Brain microvascular endothelial cell (primary cell): ENCODE measurements around the gene TXN2.

Source experiments
- DNase-seq: peaks from one replicate; pipeline ENCODE4 v3.0.0-alpha.2; 2020
- H3K27ac ChIP-seq: fragments of 250-450 bp; sonication (Bioruptor Pico); 2 replicates; pipeline ENCODE4 v1.5.1; 2020; ENCODE audit warnings: mild to moderate bottlenecking, moderate library complexity
- H3K27me3 ChIP-seq: fragments of 250-450 bp; sonication (Bioruptor Pico); replicated peaks from 2 replicates; pipeline ENCODE4 v1.5.1; 2020; ENCODE audit warnings: mild to moderate bottlenecking
- H3K36me3 ChIP-seq: fragments of 250-450 bp; sonication (Bioruptor Pico); replicated peaks from 2 replicates; pipeline ENCODE4 v1.5.1; 2020; ENCODE audit warnings: mild to moderate bottlenecking
- H3K4me3 ChIP-seq: 2 replicates; pipeline ENCODE4 v1.5.1; 2011; ENCODE audit warnings: low read depth, mild to moderate bottlenecking, control low read depth, low read length, moderate library complexity
- in situ Hi-C: cut with HindIII; loops from 2 replicates; pipeline ENCODE4 v1.10.0; 2017; ENCODE audit warnings: low sequenced_read_pairs, low pct_ligation_motif_present
- TF ChIP-seq, protein P1 (sequence below): IDR thresholded peaks from 2 replicates; pipeline ENCODE4 v1.5.1; 2011; ENCODE audit warnings: low read depth, mild to moderate bottlenecking, moderate library complexity, low read length, control low read depth, inconsistent platforms; ENCODE audit errors: missing control alignments

Gene TXN2

GRCh38 chr22:36440429-36441002 lies 40.9 kb downstream of the TXN2 start:
- no peak overlapping the region for H3K4me3 ChIP-seq
- H3K36me3 ChIP-seq = no peaks in the 10 kb centered on the region
- peak overlapping the region; percentile 95 for H3K27ac ChIP-seq
- in situ Hi-C loops = no loop called here
- TF ChIP-seq, protein P1, sequence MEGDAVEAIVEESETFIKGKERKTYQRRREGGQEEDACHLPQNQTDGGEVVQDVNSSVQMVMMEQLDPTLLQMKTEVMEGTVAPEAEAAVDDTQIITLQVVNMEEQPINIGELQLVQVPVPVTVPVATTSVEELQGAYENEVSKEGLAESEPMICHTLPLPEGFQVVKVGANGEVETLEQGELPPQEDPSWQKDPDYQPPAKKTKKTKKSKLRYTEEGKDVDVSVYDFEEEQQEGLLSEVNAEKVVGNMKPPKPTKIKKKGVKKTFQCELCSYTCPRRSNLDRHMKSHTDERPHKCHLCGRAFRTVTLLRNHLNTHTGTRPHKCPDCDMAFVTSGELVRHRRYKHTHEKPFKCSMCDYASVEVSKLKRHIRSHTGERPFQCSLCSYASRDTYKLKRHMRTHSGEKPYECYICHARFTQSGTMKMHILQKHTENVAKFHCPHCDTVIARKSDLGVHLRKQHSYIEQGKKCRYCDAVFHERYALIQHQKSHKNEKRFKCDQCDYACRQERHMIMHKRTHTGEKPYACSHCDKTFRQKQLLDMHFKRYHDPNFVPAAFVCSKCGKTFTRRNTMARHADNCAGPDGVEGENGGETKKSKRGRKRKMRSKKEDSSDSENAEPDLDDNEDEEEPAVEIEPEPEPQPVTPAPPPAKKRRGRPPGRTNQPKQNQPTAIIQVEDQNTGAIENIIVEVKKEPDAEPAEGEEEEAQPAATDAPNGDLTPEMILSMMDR = no peak
- no peaks in the 10 kb centered on the region for H3K27me3 ChIP-seq
- DNase-seq = no peak

- in situ Hi-C loops = no loop called here
- DNase-seq = peak; percentile 92
These were observed 41.8 kb downstream of the TXN2 start for GRCh38 chr22:36439481-36440271.

GRCh38 chr22:36435516-36436415 lies 45.7 kb downstream of the TXN2 start:
- Histone ChIP-seq H3K27ac (no peak overlapping the region), H3K4me3 (no peak overlapping the region), H3K27me3 (no peaks in the 10 kb centered on the region), H3K36me3 (no peaks in the 10 kb centered on the region)
- TF ChIP-seq, protein P1 = no peak
- no peak for DNase-seq
- in situ Hi-C loops = no loop called here

More at GRCh38 chr22:36439481-36440271, 41.8 kb downstream of the TXN2 start:
- TF ChIP-seq, protein P1 = no peak
- peak overlapping the region; percentile 95 for H3K27ac ChIP-seq
- H3K27me3 ChIP-seq = no peaks in the 10 kb centered on the region
- H3K36me3 ChIP-seq = no peaks in the 10 kb centered on the region
- no peak overlapping the region for H3K4me3 ChIP-seq

GRCh38 chr22:36433318-36434231 lies 47.9 kb downstream of the TXN2 start:
- Histone ChIP-seq H3K27ac (peak overlapping the region; percentile 62), H3K36me3 (no peaks in the 10 kb centered on the region), H3K4me3 (no peak overlapping the region), H3K27me3 (no peaks in the 10 kb centered on the region)
- TF ChIP-seq, protein P1 = no peak
- no peak for DNase-seq
- in situ Hi-C loops = no loop called here

- no peak overlapping the region for H3K4me3 ChIP-seq
- peak overlapping the region; percentile 62 for H3K27ac ChIP-seq
- TF ChIP-seq, protein P1 = no peak
- DNase-seq = peak; percentile 35
- no peaks in the 10 kb centered on the region for H3K27me3 ChIP-seq
- no peaks in the 10 kb centered on the region for H3K36me3 ChIP-seq
- in situ Hi-C loops = no loop called here
These were observed 48.7 kb downstream of the TXN2 start for GRCh38 chr22:36432592-36433317.
